Mucosa of rectum (tissue), 2 donors: ENCODE data around the gene TTN.

ENCODE experiments used
- H3K27ac ChIP-seq, 2 donors: one replicate each; pipeline ENCODE4 v1.7.0; 2013; ENCODE audit warnings: inconsistent platforms in 2 of 2, low read depth in 2 of 2, low read length in 2 of 2
- H3K27me3 ChIP-seq, 2 donors: one replicate each; pipeline ENCODE4 v1.7.0; 2013; ENCODE audit warnings: low read length in 2 of 2; ENCODE audit not compliant: control insufficient read depth in 2 of 2, insufficient read depth in 2 of 2
- H3K36me3 ChIP-seq, 2 donors: one replicate each; pipeline ENCODE4 v1.7.0; 2013; ENCODE audit warnings: low read length in 2 of 2; ENCODE audit not compliant: control insufficient read depth in 2 of 2, insufficient read depth in 2 of 2
- H3K4me1 ChIP-seq, 2 donors: one replicate each; pipeline ENCODE4 v1.7.0; 2013; ENCODE audit warnings: low read length in 2 of 2, mild to moderate bottlenecking in 1 of 2; ENCODE audit not compliant: control insufficient read depth in 2 of 2, insufficient read depth in 2 of 2
- H3K4me3 ChIP-seq, 2 donors: one replicate each; pipeline ENCODE4 v1.7.0; 2013; ENCODE audit warnings: low read length in 2 of 2
- H3K9ac ChIP-seq, 2 donors: one replicate each; pipeline ENCODE4 v1.7.0; 2013; ENCODE audit warnings: low read length in 2 of 2, low read depth in 1 of 2, mild to moderate bottlenecking in 1 of 2
- H3K9me3 ChIP-seq, 2 donors: one replicate each; pipeline ENCODE4 v1.7.0; 2013; ENCODE audit warnings: low read length in 2 of 2; ENCODE audit not compliant: control insufficient read depth in 2 of 2
- donor health status: healthy.
- donor health status: Normal muscosa, but diverticular disease.

TTN gene

DNA sequence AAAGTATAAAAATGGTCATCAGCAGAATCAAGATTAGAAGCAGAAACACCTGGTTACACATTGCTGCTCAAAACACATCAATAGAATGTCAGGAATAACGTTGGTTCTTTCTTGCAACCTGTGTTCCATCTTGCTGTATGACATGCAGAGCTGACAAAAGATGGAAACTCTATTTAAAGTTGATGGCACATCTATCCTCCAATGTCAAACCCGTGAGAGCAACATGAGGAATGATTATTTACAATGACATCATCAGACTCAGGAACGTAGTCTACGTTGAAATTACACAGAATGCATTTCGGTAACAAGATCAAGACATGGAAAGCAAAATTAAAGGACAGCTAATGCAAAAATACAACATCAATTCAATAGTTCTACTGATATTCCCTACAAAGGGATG is 26.2 kb upstream of the TTN start:
- Histone ChIP-seq H3K9ac (no peak overlapping the region), H3K36me3 (no peaks in the 10 kb centered on the region), H3K9me3 (no peaks in the 10 kb centered on the region), H3K27me3 (no peaks in the 10 kb centered on the region), H3K4me1 (no peaks in the 10 kb centered on the region), H3K27ac (no peak overlapping the region), H3K4me3 (no peak overlapping the region)

DNA sequence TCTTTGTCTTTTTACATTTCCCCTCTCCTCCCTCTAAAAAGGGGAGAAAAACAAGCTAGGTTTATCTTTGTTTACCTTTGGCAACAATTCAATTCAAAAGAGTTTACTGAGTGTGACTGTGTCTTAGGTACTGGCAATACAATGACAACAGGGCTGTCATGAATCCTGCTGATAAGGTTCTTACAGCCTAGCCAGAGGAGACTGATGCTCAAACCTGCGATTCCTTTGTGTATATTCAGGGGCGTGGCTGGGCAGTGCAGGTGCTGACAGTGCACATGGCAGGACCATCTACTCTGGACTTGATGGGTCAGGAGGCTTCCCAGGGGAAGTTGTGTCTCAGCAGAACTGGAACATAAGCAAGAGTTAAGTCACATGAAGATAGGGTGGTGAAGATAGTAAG is 23.2 kb upstream of the TTN start:
- H3K36me3 ChIP-seq, result no peaks in the 10 kb centered on the region
- H3K27me3 ChIP-seq, result no peaks in the 10 kb centered on the region
- H3K4me3 ChIP-seq, result no peak overlapping the region
- no peak overlapping the region for H3K27ac ChIP-seq
- no peak overlapping the region for H3K9ac ChIP-seq
- H3K9me3 ChIP-seq, result no peaks in the 10 kb centered on the region
- no peaks in the 10 kb centered on the region for H3K4me1 ChIP-seq

DNA sequence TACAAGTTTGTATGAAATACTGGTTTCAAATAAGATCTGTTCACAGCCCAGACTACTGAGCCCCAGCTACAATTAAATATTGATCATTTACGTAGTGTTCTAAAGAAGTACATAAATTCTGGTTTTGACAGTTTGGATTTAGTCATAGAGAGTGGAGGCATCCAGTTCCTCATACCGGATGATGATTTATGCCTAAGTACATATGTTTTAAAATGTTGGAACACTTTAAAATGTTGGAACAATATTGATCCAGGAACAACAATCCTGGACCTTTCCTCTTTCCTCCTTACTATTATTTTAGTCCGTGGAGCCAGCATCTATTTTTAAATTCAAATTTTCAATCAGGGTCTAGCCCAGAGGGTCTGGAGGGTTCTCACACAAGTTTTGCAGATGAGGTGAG is 22.8 kb upstream of the TTN start:
- no peaks in the 10 kb centered on the region for H3K4me1 ChIP-seq
- H3K9ac ChIP-seq, result no peak overlapping the region
- no peaks in the 10 kb centered on the region for H3K27me3 ChIP-seq
- H3K9me3 ChIP-seq, result no peaks in the 10 kb centered on the region
- no peak overlapping the region for H3K27ac ChIP-seq
- H3K4me3 ChIP-seq, result no peak overlapping the region
- no peaks in the 10 kb centered on the region for H3K36me3 ChIP-seq

DNA sequence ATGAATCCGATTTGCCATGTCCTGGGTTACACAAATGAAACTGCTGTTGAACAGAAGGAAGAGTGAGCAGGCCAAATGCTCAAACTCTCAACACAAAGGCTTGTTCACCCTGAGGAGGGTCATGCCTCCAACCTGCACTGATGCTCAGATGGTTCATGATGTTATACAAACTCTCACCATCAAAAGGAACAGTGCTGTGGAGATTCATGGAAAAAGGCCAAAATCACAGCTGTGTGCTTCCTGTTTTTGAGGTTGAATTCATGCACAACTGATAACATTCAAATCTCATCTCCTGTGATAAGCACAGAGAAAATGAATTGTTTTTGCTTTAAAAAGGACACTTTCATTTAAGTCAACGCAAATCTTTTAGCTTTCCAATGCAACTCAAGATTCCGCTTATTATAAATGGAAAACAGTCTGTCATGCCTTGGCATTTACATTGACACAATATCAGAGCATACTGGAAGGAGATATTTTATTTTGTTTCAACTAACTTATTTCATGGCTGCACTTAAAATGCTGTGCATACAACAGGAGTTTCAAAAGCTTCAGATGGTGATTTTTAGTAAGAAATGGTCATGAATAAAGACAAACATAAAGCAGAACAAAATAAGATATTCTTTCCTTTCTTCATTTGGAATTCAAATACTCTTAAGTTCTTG is 22.2 kb upstream of the TTN start:
- Histone ChIP-seq H3K9me3 (no peaks in the 10 kb centered on the region), H3K4me3 (no peak overlapping the region), H3K27me3 (no peaks in the 10 kb centered on the region), H3K4me1 (no peaks in the 10 kb centered on the region), H3K36me3 (no peaks in the 10 kb centered on the region), H3K27ac (no peak overlapping the region), H3K9ac (no peak overlapping the region)

DNA sequence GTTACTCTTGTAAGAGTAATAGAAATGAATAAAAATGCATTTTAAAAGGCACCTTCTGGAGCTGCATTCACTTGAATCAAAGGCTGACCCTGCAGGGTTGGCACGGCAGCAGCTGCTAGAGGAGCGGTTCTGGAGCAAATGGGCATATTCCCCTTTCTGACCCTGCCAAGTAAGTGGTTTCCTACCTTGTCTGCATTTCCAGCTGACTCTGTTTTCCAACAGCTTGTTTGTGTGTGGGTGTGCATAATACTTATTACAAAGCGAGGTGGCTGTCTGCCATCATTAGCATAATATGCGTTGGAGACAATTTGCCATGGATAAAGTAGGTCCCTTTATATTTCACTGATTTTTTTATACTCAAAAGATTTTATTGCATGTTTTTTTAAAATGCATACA is 21.3 kb upstream of the TTN start:
- no peaks in the 10 kb centered on the region for H3K9me3 ChIP-seq
- H3K27ac ChIP-seq, result no peak overlapping the region
- no peak overlapping the region for H3K4me3 ChIP-seq
- H3K4me1 ChIP-seq, result no peaks in the 10 kb centered on the region
- no peaks in the 10 kb centered on the region for H3K27me3 ChIP-seq
- no peaks in the 10 kb centered on the region for H3K36me3 ChIP-seq
- H3K9ac ChIP-seq, result no peak overlapping the region

DNA sequence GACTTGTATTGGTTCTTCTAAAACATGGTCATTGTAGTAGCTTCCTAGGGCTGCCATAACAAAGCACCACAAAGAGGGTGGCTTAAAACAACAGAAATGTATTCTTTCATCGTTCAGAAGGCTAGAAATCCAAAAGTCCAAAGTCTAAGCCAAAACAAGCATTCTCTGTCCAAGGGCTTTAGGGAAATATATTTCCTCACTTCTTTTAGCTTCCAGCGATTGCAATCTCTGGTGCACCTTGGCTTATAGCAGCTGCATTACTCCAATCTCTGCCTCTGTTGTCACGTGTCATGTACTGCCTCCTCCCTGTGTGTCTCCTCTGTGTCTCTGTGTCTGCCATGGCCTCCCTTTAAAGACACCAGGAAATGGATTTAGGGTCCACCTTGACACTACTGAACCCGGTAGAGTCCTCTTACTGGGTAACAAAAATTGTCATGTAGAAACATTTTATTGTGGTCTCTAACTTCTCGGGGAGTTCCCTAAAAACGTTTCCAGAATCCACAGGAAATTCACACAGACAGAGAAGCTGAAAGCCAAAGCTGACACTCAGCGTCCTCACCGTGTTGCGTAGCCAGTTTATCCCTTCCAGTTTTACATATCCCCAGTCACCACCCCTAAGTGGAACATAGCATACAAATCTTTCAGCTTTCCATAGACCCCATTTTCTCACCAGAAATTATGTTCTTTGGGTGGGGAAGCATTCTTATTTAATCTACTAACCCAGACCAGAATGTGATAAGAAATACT is 20.7 kb upstream of the TTN start:
- Histone ChIP-seq H3K9me3 (no peaks in the 10 kb centered on the region), H3K27me3 (no peaks in the 10 kb centered on the region), H3K4me1 (no peaks in the 10 kb centered on the region), H3K9ac (no peak overlapping the region), H3K4me3 (no peak overlapping the region), H3K27ac (no peak overlapping the region), H3K36me3 (no peaks in the 10 kb centered on the region)

DNA sequence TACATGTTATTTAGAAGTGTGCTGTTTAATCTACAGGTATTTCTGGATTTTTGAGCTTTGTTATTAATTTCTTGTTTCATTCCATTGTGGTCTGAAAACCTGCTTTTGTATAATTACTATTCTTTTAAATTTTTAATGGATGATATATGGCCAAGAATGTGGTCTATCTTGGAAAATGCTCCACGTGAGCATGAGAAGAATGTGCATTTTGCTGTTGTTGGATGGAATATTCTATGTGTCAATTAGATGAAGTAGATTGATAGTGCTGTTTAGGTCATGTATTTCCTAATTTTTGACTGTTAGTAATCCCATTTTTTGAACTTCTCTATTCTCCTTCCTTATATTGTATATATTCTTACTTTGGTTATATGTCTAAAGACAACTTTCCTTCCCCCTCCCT is 19.9 kb upstream of the TTN start:
- H3K27me3 ChIP-seq, result no peaks in the 10 kb centered on the region

DNA sequence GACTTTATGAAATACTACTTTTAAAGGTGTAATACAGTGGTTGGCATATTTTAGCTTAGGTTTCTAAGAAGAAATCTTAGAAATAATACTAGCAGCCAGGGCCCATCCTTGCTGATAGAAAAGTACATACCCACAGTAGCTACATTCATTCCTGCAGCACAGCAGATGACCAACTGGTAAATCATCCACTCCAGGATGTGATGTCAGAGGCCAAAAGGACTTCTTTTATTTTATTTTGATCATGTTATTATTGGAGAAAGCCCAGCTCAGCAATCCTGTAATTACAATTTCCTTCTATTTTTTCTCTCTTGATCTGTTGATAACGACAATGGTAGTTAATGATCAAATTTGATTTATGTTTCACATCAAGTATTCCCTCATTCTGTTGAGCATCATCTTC is 18.0 kb upstream of the TTN start:
- no peaks in the 10 kb centered on the region for H3K9me3 ChIP-seq
- H3K27me3 ChIP-seq, result no peaks in the 10 kb centered on the region
- H3K36me3 ChIP-seq, result no peaks in the 10 kb centered on the region
- no peaks in the 10 kb centered on the region for H3K4me1 ChIP-seq
- no peak overlapping the region for H3K27ac ChIP-seq
- no peak overlapping the region for H3K9ac ChIP-seq
- H3K4me3 ChIP-seq, result no peak overlapping the region

More for the DNA sequence above, 19.9 kb upstream of the TTN start:
- H3K27ac ChIP-seq, result no peak overlapping the region
- H3K9me3 ChIP-seq, result no peaks in the 10 kb centered on the region
- H3K9ac ChIP-seq, result no peak overlapping the region
- H3K36me3 ChIP-seq, result no peaks in the 10 kb centered on the region
- no peak overlapping the region for H3K4me3 ChIP-seq
- H3K4me1 ChIP-seq, result no peaks in the 10 kb centered on the region

DNA sequence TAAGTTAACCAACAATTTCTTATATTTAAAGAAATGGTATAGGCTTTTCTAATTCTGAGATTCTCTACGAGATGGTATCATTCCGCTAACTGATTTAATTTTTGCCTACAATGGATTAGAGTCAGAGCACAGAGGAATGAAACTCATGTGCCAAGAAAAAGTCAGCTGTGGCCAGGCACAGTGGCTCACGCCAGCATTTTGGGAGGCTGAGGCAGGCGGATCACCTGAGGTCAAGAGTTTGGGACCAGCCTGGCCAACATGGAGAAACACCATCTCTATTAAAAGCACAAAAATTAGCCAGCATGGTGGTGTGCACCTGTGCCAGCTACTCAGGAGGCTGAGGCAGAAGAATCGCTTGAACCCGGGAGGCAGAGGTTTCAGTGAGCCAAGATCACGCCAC is 17.0 kb upstream of the TTN start:
- Histone ChIP-seq H3K4me3 (no peak overlapping the region), H3K36me3 (no peaks in the 10 kb centered on the region), H3K27me3 (no peaks in the 10 kb centered on the region), H3K9me3 (no peaks in the 10 kb centered on the region), H3K4me1 (no peaks in the 10 kb centered on the region), H3K9ac (no peak overlapping the region), H3K27ac (no peak overlapping the region)

DNA sequence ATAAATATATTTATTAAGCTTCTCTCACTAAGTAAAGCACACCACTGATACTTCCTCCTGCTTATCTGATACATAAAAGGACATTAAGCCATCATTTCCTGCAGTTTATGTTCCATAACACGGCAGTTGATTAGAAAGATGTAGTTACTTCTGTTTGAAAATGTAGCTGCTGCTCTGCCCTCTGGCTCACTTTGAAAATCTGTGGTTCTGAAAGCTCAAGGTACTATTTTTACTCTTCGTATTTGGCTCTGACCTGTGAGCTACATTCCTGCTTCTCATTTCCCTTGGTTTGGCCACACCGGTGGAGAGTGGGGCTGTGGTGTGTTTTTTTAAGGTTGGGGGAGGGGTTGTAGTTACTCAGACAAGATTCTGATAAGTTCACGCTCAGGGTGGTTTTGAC is 12.8 kb upstream of the TTN start:
- Histone ChIP-seq H3K4me1 (no peaks in the 10 kb centered on the region), H3K27me3 (no peaks in the 10 kb centered on the region), H3K9ac (no peak overlapping the region), H3K9me3 (no peaks in the 10 kb centered on the region), H3K36me3 (no peaks in the 10 kb centered on the region), H3K4me3 (no peak overlapping the region), H3K27ac (peak overlapping the region in 1 of 2 donors; percentile 6)
